GM12878 (cell line): ENCODE results near the gene HSPA12B. TPM values are rescaled to one million over a fixed set of nuclear protein-coding genes. Genes with fewer than 3 reads are reported as not detected.

Experiments used
- CREM ChIP-seq: IDR thresholded peaks from 2 replicates; pipeline ENCODE4 v1.6.1; 2014; ENCODE audit warnings: antibody characterized with exemption, low read depth
- ESRRA ChIP-seq: IDR thresholded peaks from 2 replicates; pipeline ENCODE4 v1.6.1; 2012; ENCODE audit warnings: mild to moderate bottlenecking, low read length, improper control_type of control experiment
- NBN ChIP-seq: fragments of 450-650 bp; IDR thresholded peaks from 2 replicates; pipeline ENCODE4 v1.6.1; 2016
- NR2C1 ChIP-seq: fragments of 450-650 bp; IDR thresholded peaks from 2 replicates; pipeline ENCODE4 v1.6.1; 2017; ENCODE audit warnings: antibody characterized with exemption, mild to moderate bottlenecking, moderate library complexity
- NR2F1 ChIP-seq: fragments of 450-650 bp; conservative IDR thresholded peaks from 2 replicates; pipeline ENCODE4 v1.6.1; 2017; ENCODE audit warnings: mild to moderate bottlenecking
- POLR2A ChIP-seq: IDR thresholded peaks from 2 replicates; pipeline ENCODE4 v1.6.1; 2011; ENCODE audit warnings: low read depth, mild to moderate bottlenecking, low read length
- RAD51 ChIP-seq: fragments of 450-650 bp; IDR thresholded peaks from 2 replicates; pipeline ENCODE4 v1.6.1; 2016; ENCODE audit warnings: moderate library complexity, mild to moderate bottlenecking, inconsistent platforms
- SMAD5 ChIP-seq: IDR thresholded peaks from 2 replicates; pipeline ENCODE4 v1.6.1; 2016; ENCODE audit warnings: antibody characterized with exemption, low read depth
- YY1 ChIP-seq: IDR thresholded peaks from 2 replicates; pipeline ENCODE4 v1.6.1; 2011; ENCODE audit warnings: low read depth, mild to moderate bottlenecking, low read length
- ZBTB40 ChIP-seq: fragments of 450-650 bp; IDR thresholded peaks from 2 replicates; pipeline ENCODE4 v1.6.1; 2016; ENCODE audit warnings: mild to moderate bottlenecking, moderate library complexity, borderline replicate concordance
- polyA plus RNA-seq, 11 experiments: library from polyadenylated mRNA; depleted of rRNA in 4 of 11; unstranded in 6 of 11; stranded (reverse) in 5 of 11; fragments of >200 nt; fragmentation: Nextera tagmentation in 4 of 11; fragmentation: Illumina TruSeq in 1 of 11; extraction: Ambion mirVana in 4 of 11; extraction: Trizol in 1 of 11; gene quantifications; 1 replicate in 1 of 11; 2 replicates in 10 of 11; pipeline versions ENCODE4 v1.2.1 to v1.2.3, GENCODE V29; 2011 to 2016; ENCODE audit warnings: inconsistent platforms in 2 of 11, missing spikeins in 2 of 11, low read depth in 1 of 11
- total RNA-seq, 4 experiments: library from RNA; depleted of rRNA in 3 of 4; stranded (reverse); fragments of >200 nt in 3 of 4; fragmentation: Illumina TruSeq in 1 of 4; extraction: Trizol in 1 of 4; gene quantifications; 2 replicates each; pipeline versions ENCODE4 v1.2.1 to v1.2.3, GENCODE V29; 2013 to 2021

Gene HSPA12B
- total and polyA plus RNA-seq, 10 of the 15 experiments (the other 5 are each of a cell fraction or from before 2014, with no cell fraction given) = 0.08 TPM; not detected in 9

DNA sequence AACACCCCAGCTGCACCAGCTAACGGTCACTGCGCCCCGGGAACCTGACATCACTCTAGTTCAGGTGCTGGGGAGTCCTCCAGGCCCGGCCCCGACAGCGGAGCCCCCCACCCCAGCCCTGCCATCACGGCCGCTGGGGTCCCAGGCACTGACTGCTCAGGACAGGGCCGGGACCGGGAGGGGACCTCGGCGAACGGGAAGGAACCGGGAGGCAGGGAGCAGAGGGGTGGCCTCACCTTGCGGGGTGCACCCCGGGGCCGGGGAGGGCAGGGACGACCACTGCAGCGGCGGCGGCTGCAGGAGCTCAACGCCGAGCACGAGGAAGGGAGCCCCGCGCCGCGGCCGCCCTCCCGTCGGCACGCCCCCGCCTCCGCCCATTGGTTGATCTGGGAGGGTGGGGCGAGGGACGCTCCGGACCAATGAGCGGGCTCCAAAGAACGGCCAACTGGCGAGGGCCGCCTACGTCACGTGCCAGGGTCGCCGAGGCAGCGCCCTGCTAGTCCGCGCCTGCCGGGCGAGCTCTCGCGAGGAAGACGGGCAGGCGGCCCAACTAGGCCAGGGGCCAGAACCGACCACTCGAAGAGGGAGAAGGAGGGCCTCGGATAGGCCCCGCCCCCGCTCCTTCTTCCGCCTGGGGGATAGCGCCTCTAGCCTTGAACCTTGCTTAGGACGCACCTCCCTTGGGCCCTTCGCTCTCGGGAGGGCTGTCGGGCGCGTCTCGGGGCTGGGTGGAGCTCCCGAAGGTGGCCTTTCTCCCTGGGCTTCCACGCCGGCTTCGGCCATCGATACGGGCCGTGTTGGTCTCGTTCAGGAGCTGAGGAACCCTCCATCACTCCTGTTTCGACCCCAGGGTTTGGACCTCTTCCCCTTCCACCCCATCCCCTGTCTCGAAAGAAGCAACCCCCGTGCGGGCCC is 35.2 kb downstream of the HSPA12B start, which contains the start of gene ADISSP (continued):
- peak; percentile 40; the same call in 1 of the 2 replicates for TF ChIP-seq NR2C1
- TF ChIP-seq NR2F1 = peak; percentile 55
- TF ChIP-seq CREM = no peak; the same call in 1 of the 2 replicates
- TF ChIP-seq ZBTB40 = 0 out of 2 replicates have a peak, but pooled peaks have one; percentile 26
- TF ChIP-seq ESRRA = no peak
- 0 out of 2 replicates have a peak, but pooled peaks have one; percentile 12 for TF ChIP-seq YY1
- TF ChIP-seq SMAD5 = peak; percentile 33; the same call in 1 of the 2 replicates
- TF ChIP-seq NBN = 0 out of 2 replicates have a peak, but pooled peaks have one; percentile 22
- TF ChIP-seq RAD51 = peak; percentile 86
- peak; percentile 84 for TF ChIP-seq POLR2A
